Measurements from ENCODE around the gene RBM33.

The RBM33 gene

DNA sequence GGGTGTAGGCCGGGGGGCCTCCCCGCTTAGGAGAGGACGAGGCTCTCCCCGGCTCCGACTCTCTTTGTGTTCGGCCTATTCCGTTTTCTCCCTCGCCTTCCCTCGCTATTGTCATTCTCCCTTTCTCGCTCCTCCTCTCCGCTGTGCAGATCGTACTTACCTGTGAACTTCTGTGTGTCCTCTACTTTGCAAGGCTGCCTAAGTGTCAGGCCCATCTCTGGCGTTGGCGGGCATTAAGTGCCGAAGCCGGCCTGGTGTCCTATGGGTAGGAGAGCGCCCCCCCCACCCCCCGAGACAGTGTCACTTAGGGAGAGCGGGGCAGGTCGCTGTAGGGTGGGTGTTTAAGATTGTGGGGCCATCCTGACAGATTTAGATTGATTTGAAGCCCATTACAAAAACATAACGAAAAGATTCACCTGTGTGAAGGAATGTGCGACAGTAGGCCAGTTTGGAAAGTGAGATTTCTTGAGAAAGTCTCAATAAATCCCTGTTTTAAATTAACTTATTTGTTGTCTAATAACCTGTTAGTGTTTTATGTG lies 579 bp downstream of the RBM33 start:
- peak; percentile 86 to 87 for DNase-seq
- TF ChIP-seq POLR2A (IDR thresholded peaks at IDR 0.05; ENCODE audit: low read length) (no peak), GATA1 (IDR thresholded peaks at IDR 0.05; ENCODE audit: low read depth, low read length) (no peak)

DNA sequence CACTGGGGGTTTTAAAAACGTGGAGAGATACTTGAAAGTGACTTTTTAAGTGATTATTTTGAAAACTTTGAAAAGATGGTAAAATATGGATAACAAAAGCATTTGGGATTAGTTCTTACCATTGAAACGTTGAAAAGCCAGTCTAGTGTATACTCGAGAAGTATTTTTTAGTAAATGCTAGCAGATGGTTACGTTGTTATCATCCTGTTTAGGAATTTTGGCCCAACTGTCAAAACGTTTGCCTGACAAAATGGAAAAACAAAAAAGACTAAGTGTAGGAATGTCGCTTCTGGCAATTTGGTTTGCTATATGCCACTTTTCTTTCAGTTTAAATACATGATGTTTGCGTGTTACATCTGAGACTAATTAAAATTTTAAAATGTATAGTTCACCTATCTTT lies 1.2 kb downstream of the RBM33 start:
- no peak for TF ChIP-seq POLR2A (IDR thresholded peaks at IDR 0.05; ENCODE audit: low read length)
- no peak for TF ChIP-seq GATA1 (IDR thresholded peaks at IDR 0.05; ENCODE audit: low read depth, low read length)
- peak in 1 of 2 experiments; percentile 45 for DNase-seq

DNA sequence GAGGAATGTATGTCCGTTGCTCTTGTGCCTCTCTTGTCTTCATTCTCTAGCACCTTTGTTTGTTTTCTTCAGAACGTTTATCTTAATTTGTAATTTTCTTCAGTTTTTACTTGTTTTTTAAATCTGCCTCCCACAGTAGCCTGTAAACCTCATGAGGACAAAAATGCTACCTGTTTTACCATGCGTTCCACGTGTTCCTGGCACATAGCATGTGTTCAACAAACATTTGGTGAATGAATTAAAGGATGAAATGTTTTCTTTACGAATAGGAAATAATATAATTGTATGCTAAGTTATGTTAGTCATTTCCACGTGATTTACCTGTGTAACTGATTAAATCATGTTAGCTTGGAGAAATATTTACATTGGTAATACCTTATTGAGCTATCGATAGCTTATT lies 2.2 kb downstream of the RBM33 start:
- no peak for DNase-seq
- TF ChIP-seq POLR2A (IDR thresholded peaks at IDR 0.05; ENCODE audit: low read length) (no peak), GATA1 (IDR thresholded peaks at IDR 0.05; ENCODE audit: low read depth, low read length) (no peak)

DNA sequence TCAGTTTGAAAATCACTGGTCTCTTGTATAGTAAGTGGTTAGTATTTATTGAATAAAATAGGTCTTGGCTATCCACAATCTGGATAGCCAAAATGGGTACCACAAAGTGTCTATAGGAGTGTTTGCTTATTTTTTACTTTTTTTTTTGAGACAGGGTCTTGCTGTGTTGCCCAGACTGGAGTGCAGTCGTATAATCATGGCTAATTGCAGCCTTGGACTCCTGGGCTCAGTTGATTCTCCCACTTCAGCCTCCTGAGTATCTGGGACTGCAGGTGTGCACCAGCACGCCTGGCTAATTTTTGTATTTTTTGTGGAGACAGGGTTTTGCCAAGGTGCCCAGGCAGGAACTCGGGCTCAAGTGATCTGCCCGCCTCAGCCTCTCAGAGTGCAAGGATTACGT lies 2.8 kb downstream of the RBM33 start:
- DNase-seq: no peak
- no peak for TF ChIP-seq POLR2A (IDR thresholded peaks at IDR 0.05; ENCODE audit: low read length)
- TF ChIP-seq GATA1 (IDR thresholded peaks at IDR 0.05; ENCODE audit: low read depth, low read length): no peak

DNA sequence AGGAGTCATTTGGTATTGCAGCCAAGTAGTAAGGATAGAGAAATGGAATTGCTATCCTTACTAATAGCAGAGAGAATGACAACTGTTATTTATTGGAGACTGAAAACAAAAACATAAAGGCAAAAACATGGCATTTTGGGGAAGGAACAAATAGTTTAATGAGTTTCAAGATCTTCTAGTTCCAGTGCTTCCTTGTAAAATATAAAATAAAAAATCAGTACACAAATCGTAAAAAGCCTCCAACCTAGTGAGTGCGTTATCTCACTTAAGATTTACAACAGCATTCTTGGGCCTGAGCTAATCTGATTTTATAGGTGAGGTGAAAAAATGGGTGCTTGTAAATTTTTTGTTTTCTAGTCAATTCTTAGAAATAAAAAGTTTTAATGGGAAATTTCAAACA lies 3.3 kb downstream of the RBM33 start:
- DNase-seq: no peak
- TF ChIP-seq GATA1 (IDR thresholded peaks at IDR 0.05; ENCODE audit: low read depth, low read length) (no peak), POLR2A (IDR thresholded peaks at IDR 0.05; ENCODE audit: low read length) (no peak)

DNA sequence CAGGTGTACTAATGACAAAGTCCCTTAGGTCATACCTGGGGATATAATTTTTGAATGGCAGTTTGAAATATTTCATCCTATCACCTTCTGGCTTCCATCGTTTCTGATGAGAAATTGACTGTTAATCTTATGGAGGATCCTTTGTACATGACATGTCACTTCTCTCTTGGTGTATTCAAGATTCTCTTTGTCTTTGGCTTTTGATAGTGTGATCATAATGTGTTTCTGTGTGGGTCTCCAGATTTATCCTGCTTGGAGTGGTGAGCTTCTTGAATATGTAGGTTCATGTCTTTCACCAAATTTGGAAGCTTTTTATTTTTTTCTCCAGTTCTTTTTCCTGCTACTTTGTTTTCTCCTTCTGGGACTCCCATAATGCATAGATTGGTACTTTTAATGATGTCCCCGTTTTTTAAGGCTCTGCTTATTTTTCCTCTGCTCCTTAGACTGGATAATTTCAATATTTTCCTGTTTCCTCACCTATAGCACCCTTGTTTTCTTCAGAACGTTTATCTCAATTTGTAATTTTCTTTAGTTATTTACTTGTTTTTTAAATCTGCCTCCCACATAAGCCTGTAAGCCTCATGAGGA lies 4.4 kb downstream of the RBM33 start:
- DNase-seq: peak; percentile 19 to 38
- TF ChIP-seq GATA1 (IDR thresholded peaks at IDR 0.05; ENCODE audit: low read depth, low read length): no peak
- TF ChIP-seq POLR2A (IDR thresholded peaks at IDR 0.05; ENCODE audit: low read length): no peak

DNA sequence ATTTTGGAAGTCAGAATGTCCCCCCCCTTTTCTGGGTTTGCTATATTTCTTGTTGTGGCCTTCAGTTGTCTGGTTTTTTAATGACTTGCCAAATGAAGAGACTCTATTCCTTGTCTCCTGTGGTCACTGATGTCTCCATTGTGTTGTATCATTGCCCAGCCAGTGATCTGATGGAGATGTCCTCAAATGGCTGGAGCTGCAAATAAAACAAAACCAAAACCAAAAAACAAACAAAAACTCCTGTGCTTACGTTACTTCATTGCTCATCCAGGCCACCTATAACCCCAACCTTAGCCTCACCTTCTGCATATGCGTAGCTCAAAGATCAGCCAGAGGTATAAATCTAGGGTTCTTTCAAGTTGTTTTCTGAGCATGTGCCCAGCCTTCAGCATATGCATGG lies 5.1 kb downstream of the RBM33 start:
- TF ChIP-seq POLR2A (IDR thresholded peaks at IDR 0.05; ENCODE audit: low read length) (no peak), GATA1 (IDR thresholded peaks at IDR 0.05; ENCODE audit: low read depth, low read length) (no peak)
- peak; percentile 19 to 34 for DNase-seq

DNA sequence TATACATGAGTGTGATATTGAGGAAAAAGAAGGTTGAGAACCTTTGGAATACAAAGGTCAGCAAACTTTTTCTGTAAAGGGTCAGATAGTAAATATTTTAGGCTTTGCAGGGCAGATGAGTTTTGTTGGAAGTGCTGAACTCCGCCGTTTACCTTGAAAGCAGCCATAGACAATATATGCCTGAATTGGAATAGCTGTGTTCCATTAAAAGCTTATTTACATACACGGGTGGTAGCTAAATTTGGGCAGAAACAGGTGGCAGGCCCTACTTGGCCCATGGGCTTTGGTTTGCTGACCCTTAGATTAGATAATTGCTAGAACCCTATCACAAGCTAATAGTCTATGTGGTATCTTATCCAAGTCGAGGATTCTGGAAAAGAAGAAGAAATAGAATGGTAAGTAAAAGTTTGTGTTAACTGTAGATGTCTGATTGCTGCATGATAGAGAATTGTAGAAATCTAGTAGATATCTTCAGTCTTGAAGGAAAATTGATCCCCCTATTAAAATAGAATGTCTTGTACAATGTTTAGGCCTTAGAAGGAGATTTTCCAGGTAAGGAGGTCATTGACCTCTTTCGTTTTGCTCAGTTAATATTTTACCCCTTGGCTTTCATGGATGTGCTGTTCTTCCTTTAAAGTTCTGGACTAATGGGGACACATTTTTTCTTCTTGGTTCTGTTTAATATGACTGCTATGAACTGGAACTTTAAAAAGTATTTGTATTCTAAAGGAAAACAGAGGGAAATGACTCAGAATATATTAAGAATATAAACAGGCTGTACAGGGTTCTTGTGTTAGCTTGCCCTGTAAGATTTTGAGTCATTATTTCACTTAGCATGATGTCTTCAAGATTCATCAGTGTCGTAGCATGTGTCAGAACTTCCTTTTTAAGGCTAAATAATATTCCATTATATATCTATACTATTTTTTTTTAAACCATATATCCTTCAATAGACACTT lies 8.0 kb downstream of the RBM33 start:
- peak in 1 of 2 experiments; percentile 30 for DNase-seq
- TF ChIP-seq POLR2A (IDR thresholded peaks at IDR 0.05; ENCODE audit: low read length) (no peak), GATA1 (IDR thresholded peaks at IDR 0.05; ENCODE audit: low read depth, low read length) (no peak)

DNA sequence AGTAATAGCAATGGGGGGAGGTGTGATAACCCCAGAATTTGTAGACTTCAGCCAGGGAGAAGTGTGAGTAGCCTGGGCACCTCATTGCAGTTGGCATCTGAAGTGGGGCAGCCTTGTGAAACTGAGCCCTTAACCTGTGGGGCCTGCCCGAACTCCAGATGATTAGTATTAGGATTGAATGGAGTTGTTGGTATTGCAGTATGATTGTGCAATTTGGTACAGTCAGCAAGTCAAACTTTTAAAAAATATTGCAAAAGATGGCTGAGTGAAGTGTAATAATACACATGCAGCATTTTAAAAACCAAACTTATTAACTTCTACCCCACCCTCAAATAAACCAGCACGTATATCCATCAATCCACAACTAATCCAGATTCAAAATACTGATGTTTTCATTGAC lies 9.3 kb downstream of the RBM33 start:
- peak; percentile 43 to 79 for DNase-seq
- TF ChIP-seq GATA1 (IDR thresholded peaks at IDR 0.05; ENCODE audit: low read depth, low read length): no peak

DNA sequence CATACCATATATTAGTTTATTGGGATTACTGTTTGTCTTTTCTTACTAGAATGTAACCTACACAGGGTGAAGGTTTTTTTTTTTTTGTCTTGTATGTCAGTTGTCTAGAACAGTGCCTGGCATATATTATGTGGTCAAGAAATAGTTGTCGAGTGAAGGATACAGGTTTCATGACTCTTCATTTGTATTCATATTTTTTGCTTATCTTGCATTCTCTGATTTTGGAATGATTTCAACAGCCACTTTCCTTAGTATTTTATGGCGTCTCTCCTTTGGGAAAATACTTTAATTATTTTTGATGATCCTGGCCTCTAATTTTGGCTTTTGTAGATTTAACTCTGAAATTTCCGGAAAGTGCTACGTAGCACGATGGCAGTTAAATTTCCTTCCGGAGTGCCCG lies 12.4 kb downstream of the RBM33 start:
- no peak for TF ChIP-seq GATA1 (IDR thresholded peaks at IDR 0.05; ENCODE audit: low read depth, low read length)
- TF ChIP-seq POLR2A (IDR thresholded peaks at IDR 0.05; ENCODE audit: low read length): no peak
- DNase-seq: no peak

DNA sequence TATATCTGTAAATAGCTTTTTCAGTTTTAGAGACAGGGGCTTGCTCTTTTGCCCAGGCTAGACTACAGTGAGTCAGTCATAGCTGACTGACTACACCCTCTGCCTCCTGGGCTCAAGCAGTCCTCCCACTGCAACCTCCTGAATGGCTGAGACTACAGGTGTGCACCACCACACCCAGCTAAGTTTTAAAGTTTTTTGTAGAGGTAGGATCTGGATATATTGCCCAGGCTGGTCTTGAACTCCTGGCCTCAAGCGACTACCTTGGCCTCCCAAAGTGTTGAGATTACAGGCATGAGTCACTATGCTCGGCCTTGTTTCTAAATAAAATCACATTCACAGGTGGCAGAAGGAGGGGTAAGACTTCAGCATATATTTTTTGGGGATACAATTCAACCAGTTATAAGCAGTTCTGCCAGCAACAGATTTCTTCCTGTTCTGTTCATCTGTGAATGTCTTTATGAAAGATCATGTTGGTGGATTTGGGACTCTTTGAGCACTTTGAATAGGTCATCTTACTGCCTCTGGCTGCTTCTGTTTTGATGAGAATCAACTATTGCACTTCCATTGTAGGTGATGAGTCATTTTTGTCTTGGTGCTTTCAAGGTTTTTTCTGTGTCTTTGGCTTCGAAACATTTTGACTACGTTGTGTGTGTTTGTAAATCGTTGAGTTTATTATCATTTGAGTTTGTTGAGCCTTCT lies 15.7 kb downstream of the RBM33 start:
- TF ChIP-seq POLR2A (IDR thresholded peaks at IDR 0.05; ENCODE audit: low read length): no peak
- TF ChIP-seq GATA1 (IDR thresholded peaks at IDR 0.05; ENCODE audit: low read depth, low read length): no peak
- DNase-seq: peak; percentile 53 to 56

DNA sequence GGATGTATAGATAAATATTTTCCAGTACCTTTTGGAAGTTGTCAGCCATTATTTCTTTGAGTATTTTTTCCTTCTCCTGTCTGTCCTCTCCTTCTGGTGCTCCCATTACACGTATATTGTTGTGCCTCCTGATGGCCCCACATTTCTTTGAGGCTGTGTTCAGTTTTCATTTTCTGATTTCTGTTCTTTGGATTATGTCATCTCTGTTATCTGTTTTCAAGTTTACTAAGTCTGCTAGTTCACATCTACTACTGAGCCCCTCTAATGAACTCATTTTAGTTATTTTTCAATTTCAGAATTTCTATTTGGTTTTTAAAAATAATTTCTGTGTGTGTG lies 16.3 kb downstream of the RBM33 start:
- no peak for TF ChIP-seq POLR2A (IDR thresholded peaks at IDR 0.05; ENCODE audit: low read length)
- TF ChIP-seq GATA1 (IDR thresholded peaks at IDR 0.05; ENCODE audit: low read depth, low read length): no peak
- no peak for DNase-seq

DNA sequence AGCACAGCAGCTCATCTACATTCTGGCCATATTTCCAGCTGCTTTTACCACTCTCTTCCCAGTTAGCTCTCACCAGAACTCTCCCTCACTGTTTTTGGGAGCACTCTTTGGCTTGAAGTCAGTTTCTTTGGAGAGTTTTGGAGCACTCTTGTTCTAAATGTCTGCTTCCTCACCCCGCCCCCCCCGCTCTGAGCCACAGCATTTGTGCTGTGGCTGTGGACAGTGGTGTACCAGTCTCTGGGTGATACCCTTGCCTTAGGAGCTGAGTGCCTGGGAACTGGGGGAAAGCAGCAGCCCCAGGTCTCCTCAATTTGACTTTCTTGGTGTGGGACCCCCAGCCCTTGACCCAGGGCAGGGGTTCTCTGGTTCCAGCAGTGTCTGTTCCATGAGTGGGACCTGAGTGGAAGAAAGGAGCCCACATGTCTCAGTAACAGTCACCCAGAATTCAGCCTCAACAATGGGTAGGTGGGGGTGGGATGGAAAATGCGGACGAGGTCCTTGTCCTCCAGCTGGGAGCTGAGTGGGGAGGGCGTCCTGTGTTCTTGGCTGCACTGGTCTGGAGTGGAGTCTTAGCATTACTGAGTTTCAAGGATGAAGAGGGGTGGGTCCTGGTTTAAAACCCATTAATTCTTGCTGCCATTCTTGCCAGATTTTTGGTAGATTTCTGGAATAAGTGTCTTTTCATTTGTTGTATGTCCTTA lies 18.0 kb downstream of the RBM33 start:
- no peak for DNase-seq
- TF ChIP-seq POLR2A (IDR thresholded peaks at IDR 0.05; ENCODE audit: low read length) (no peak), GATA1 (IDR thresholded peaks at IDR 0.05; ENCODE audit: low read depth, low read length) (no peak)

DNA sequence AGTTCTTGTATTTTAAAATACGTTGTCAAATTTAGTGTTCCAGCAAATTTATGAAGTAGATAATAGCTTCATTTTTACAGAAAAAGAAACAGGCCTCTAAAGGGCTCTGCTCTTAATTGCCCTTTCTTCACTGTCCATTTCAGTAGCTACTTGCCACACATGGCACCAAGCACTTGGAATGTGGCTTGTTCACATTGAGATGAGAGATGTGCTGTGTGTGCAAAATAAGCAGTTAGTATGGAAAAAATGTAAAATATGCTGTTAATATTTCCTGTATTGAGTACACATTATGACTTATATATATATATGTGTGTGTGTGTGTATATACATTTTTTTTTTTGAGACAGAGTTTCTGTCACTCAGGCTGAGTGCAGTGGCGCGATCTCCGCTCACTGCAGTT lies 19.5 kb downstream of the RBM33 start:
- TF ChIP-seq POLR2A (IDR thresholded peaks at IDR 0.05; ENCODE audit: low read length): no peak
- TF ChIP-seq GATA1 (IDR thresholded peaks at IDR 0.05; ENCODE audit: low read depth, low read length): no peak
- DNase-seq: no peak
